Spleen (tissue), 7 donors: ENCODE results near the gene ZDHHC14.

Experiments
- CTCF ChIP-seq, 11 experiments: fragments of 200-600 bp in 7 of 11; fragments of 450-650 bp in 4 of 11; sonication (generic) in 4 of 11; IDR thresholded peaks in 8 of 11; conservative IDR thresholded peaks in 3 of 11; 1 replicate in 7 of 11; 2 replicates in 4 of 11; pipeline versions ENCODE4 v1.4.0 to v1.8.0; 2016 to 2021; ENCODE audit warnings: antibody characterized with exemption in 11 of 11, inconsistent platforms in 4 of 11, mild to moderate bottlenecking in 1 of 11
- POLR2A ChIP-seq, 3 donors: fragments of 450-650 bp; IDR thresholded peaks; one replicate each; pipeline ENCODE4 v1.5.1; 2017; ENCODE audit warnings: antibody characterized with exemption in 3 of 3, mild to moderate bottlenecking in 1 of 3
- POLR2AphosphoS5 ChIP-seq, 3 donors: sonication (generic); formaldehyde crosslinking; IDR thresholded peaks; one replicate each; pipeline ENCODE4 v1.5.1; 2017; ENCODE audit warnings: antibody characterized with exemption in 3 of 3
- donor health status: DM: no; HTN: no; CAD: no; lungs with moderate emphysema.
- donor health status: DM: no; HTN: no; CAD: no.
- donor health status: DM: no; HTN: no; CAD: no.

GRCh38 chr6:157510323-157511188 lies 129.6 kb downstream of the ZDHHC14 start:
- TF ChIP-seq CTCF (IDR thresholded peaks at IDR 0.05 in 8 of 11, conservative IDR thresholded peaks at IDR 0.05 in 3 of 11) = no peak
- TF ChIP-seq POLR2AphosphoS5 (IDR thresholded peaks at IDR 0.05) = no peak
- TF ChIP-seq POLR2A (IDR thresholded peaks at IDR 0.05) = no peak
